H1 (cell line): ENCODE measurements around the gene TGIF1. TPM values are rescaled to one million over a fixed set of nuclear protein-coding genes. Genes with fewer than 3 reads are reported as not detected.

Source experiments
- CBX8 ChIP-seq: fragments of 300-800, 300-1000 bp; sonication (generic); IDR thresholded peaks from 2 replicates; pipeline ENCODE4 v1.7.1; 2016; ENCODE audit warnings: low read depth, low read length, borderline replicate concordance
- CHD7 ChIP-seq: fragments of 300-600 bp; sonication (generic); IDR thresholded peaks from 2 replicates; pipeline ENCODE4 v1.7.1; 2012; ENCODE audit warnings: low read length, moderate library complexity, mild to moderate bottlenecking, inconsistent platforms; ENCODE audit not compliant: insufficient replicate concordance
- KDM1A ChIP-seq: fragments of 200-600, 300-600 bp; sonication (generic); IDR thresholded peaks from 2 replicates; pipeline ENCODE4 v1.7.1; 2016; ENCODE audit warnings: mild to moderate bottlenecking, low read length, borderline replicate concordance
- POLR2A ChIP-seq, 2 experiments: IDR thresholded peaks; 1 replicate in 1 of 2; 2 replicates in 1 of 2; pipeline ENCODE4 v1.6.1; 2011; ENCODE audit warnings: low read depth in 2 of 2, low read length in 2 of 2, mild to moderate bottlenecking in 2 of 2; ENCODE audit errors: control extremely low read depth in 1 of 2
- RAD21 ChIP-seq, 2 experiments: IDR thresholded peaks in 1 of 2; conservative IDR thresholded peaks in 1 of 2; 2 replicates each; pipeline ENCODE4 v1.6.1; 2011; ENCODE audit warnings: low read depth in 2 of 2, low read length in 2 of 2, improper control_type of control experiment in 1 of 2, inconsistent platforms in 1 of 2, mild to moderate bottlenecking in 1 of 2, moderate library complexity in 1 of 2
- SIN3A ChIP-seq, 2 experiments: IDR thresholded peaks in 1 of 2; conservative IDR thresholded peaks in 1 of 2; 2 replicates each; pipeline ENCODE4 v1.6.1; 2011 to 2012; ENCODE audit warnings: low read length in 2 of 2, improper control_type of control experiment in 1 of 2, low read depth in 1 of 2, mild to moderate bottlenecking in 1 of 2
- SP1 ChIP-seq: IDR thresholded peaks from 2 replicates; pipeline ENCODE4 v1.6.1; 2011; ENCODE audit warnings: low read depth, low read length
- SRF ChIP-seq: IDR thresholded peaks from 2 replicates; pipeline ENCODE4 v1.6.1; 2011; ENCODE audit warnings: mild to moderate bottlenecking, low read depth, low read length, moderate library complexity
- ZNF274 ChIP-seq: IDR thresholded peaks from 2 replicates; pipeline ENCODE4 v1.7.0; 2012; ENCODE audit warnings: low read length, borderline replicate concordance; ENCODE audit errors: extremely low read depth
- polyA plus RNA-seq, 7 experiments: library from polyadenylated mRNA; depleted of rRNA in 3 of 7; stranded (reverse) in 5 of 7; unstranded in 2 of 7; fragments of >200 nt in 5 of 7; fragments of 200-250 nt in 2 of 7; gene quantifications; 1 replicate in 5 of 7; 2 replicates in 1 of 7; 4 replicates in 1 of 7; pipeline versions ENCODE4 v1.2.1 to v1.2.3, GENCODE V29; 2011 to 2013; ENCODE audit warnings: missing spikeins in 2 of 7, mixed read lengths in 2 of 7
- total RNA-seq: library from RNA; stranded (reverse); fragmentation: NEBNext Ultra II Directional; extraction: Animal tissue kit (Norgen Biotek cat#: 25700); gene quantifications from 2 replicates; pipeline ENCODE4 v1.2.1, GENCODE V29; 2021

Gene TGIF1
- total and polyA plus RNA-seq, 2 of the 8 experiments (the other 6 are each of a cell fraction or from before 2014, with no cell fraction given) = 256 to 262 TPM

GRCh38 chr18:3447068-3447894, 2.7 kb upstream of the TGIF1 start (continued):
- no peak for TF ChIP-seq CHD7
- TF ChIP-seq KDM1A = 0 out of 2 replicates have a peak, but pooled peaks have one; percentile 9
- TF ChIP-seq SP1 = 0 out of 2 replicates have a peak, but pooled peaks have one; percentile 7
- peak in 1 of 2 experiments; percentile 57; a peak in 1 of 3 replicates for TF ChIP-seq POLR2A (IDR thresholded peaks at IDR 0.05; ENCODE audit: control extremely low read depth in 1 of 2, low read depth in 2 of 2, low read length in 2 of 2)
- no peak for TF ChIP-seq SRF
- TF ChIP-seq ZNF274 = no peak
- TF ChIP-seq RAD21 (IDR thresholded peaks at IDR 0.05 in 1 of 2, conservative IDR thresholded peaks at IDR 0.05 in 1 of 2; ENCODE audit: low read depth in 2 of 2, low read length in 2 of 2) = no peak
- TF ChIP-seq SIN3A (conservative IDR thresholded peaks at IDR 0.05 in 1 of 2, IDR thresholded peaks at IDR 0.05 in 1 of 2; ENCODE audit: low read depth in 1 of 2, low read length in 2 of 2) = 0 out of 4 replicates have a peak, but pooled peaks of 1 of the 2 experiments have one; percentile 49
- TF ChIP-seq CBX8 = no peak
